T-helper 22 cell (primary cell): ENCODE data around the gene KIF1B.

ENCODE experiments used
- DNase-seq: peaks from one replicate; pipeline ENCODE4 v3.0.0-alpha.2; 2020; ENCODE audit warnings: low read depth

KIF1B gene, protein sequence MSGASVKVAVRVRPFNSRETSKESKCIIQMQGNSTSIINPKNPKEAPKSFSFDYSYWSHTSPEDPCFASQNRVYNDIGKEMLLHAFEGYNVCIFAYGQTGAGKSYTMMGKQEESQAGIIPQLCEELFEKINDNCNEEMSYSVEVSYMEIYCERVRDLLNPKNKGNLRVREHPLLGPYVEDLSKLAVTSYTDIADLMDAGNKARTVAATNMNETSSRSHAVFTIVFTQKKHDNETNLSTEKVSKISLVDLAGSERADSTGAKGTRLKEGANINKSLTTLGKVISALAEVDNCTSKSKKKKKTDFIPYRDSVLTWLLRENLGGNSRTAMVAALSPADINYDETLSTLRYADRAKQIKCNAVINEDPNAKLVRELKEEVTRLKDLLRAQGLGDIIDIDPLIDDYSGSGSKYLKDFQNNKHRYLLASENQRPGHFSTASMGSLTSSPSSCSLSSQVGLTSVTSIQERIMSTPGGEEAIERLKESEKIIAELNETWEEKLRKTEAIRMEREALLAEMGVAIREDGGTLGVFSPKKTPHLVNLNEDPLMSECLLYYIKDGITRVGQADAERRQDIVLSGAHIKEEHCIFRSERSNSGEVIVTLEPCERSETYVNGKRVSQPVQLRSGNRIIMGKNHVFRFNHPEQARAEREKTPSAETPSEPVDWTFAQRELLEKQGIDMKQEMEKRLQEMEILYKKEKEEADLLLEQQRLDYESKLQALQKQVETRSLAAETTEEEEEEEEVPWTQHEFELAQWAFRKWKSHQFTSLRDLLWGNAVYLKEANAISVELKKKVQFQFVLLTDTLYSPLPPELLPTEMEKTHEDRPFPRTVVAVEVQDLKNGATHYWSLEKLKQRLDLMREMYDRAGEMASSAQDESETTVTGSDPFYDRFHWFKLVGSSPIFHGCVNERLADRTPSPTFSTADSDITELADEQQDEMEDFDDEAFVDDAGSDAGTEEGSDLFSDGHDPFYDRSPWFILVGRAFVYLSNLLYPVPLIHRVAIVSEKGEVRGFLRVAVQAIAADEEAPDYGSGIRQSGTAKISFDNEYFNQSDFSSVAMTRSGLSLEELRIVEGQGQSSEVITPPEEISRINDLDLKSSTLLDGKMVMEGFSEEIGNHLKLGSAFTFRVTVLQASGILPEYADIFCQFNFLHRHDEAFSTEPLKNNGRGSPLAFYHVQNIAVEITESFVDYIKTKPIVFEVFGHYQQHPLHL (N-terminal part only)

DNA sequence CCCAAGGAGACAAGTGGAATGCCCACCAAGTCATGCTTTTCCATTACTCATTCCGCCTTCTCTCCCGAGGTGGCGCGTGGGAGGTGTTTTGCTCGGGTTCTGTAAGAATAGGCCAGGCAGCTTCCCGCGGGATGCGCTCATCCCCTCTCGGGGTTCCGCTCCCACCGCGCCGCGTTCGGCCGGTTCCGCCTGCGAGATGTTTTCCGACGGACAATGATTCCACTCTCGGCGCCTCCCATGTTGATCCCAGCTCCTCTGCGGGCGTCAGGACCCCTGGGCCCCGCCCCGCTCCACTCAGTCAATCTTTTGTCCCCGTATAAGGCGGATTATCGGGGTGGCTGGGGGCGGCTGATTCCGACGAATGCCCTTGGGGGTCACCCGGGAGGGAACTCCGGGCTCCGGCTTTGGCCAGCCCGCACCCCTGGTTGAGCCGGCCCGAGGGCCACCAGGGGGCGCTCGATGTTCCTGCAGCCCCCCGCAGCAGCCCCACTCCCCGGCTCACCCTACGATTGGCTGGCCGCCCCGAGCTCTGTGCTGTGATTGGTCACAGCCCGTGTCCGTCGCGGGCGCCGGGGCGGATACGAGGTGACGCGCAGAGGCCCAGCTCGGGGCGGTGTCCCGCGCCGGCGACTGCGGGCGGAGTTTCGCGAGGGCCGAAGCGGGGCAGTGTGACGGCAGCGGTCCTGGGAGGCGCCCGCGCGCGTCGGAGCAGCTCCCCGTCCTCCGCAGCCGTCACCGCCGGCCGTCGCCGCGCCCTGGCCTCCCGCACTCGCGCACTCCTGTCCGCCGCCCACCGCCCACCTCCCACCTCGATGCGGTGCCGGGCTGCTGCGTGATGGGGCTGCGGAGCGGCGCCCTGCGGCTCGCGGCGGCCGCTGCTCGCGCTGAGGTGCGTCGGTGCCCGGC is at the start of gene KIF1B:
Gene KIF1B, plus strand, starts transcription at position 666 of the 906 bp plus-strand sequence. CDS start 21,759 bp downstream, outside the sequence.
- DNase-seq, result peak; percentile 94

DNA sequence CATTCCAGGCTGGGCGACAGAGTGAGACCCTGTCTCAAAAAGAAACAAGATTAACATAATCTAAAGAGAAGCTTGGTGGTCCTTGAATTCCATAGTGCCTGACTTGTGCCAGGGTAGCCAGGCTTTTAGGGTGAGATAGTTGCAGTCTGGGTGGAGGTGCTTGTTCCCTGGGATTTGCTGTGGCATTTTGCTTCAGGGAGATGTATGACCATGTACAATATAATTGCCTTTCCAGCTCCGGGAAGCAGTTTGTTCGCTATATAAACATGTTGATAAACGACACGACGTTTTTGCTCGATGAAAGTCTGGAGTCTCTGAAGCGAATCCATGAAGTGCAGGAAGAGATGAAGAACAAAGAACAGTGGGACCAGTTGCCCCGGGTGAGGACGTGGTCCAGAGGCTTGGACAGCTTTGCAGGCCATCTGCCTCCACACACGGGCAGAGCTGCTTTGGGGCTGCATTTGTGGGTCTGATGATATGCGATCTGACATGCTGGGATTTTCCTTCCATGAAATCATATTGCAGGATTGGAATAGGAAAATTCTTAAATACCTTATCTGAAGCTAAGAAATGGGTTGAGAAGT is 49.4 kb upstream of the KIF1B start:
- DNase-seq, result no peak

DNA sequence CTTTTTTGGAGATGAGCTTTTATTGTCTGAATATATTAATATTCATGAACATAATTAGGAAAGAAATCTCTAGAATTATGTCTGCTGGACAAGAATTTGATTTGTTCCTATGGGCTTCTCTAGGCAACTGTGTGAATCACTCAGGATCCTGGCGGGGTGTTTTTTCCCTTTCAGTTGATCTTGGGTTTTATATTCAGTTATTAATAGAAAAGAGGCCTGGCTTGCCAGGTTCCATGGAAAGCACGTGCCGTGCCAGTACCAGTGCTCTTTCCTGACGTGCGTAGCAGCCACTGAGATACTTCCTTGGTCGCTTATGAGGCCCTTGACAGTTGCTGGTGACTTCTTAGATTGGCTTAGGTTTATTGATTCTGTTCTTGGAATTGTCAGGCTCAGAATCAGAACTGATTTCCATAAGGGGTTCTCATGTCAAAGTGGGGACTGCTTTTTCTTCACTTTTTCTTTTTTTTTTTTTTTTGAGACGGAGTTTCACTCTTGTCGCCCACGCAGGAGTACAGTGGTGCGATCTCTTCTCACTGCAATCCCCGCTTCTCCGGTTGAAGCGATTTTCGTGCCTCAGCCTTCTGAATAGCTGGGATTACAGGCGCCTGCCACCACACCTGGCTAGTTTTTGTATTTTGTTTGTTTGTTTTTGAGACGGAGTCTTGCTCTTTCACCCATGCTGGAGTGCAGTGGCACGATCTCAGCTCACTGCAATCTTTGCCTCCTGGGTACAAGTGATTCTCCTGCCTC is 48.7 kb upstream of the KIF1B start:
- no peak for DNase-seq

GRCh38 chr1:10168912-10169514 is 41.4 kb upstream of the KIF1B start:
- no peak for DNase-seq

GRCh38 chr1:10170239-10170574 is 40.2 kb upstream of the KIF1B start:
- no peak for DNase-seq

DNA sequence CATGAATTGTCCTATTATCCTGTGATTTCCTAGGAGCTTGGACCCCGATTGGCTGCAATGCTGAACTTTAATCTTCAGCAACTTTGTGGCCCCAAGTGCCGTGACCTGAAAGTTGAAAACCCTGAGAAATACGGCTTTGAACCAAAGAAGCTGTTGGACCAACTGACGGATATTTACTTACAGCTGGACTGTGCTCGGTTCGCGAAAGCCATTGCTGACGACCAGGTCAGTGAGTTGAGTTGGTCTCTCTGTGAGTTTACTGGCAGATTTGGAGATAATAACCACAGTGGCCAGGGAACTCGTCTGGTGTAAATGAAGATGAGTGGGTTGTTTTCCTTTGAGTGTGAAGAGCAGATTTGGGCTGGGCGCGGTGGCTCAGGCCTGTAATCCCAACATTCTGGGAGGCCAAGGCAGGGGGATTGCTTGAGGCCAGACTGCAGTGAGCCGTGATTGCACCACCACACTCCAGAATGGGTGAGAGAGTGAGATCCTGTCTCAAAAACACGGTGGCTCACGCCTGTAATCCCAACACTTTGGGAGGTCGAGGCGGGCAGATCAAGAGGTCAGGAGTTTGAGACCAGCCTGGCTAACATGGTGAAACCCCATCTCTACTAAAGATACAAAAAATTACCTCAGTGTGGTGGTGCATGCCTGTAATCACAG is 39.1 kb upstream of the KIF1B start:
- no peak for DNase-seq

DNA sequence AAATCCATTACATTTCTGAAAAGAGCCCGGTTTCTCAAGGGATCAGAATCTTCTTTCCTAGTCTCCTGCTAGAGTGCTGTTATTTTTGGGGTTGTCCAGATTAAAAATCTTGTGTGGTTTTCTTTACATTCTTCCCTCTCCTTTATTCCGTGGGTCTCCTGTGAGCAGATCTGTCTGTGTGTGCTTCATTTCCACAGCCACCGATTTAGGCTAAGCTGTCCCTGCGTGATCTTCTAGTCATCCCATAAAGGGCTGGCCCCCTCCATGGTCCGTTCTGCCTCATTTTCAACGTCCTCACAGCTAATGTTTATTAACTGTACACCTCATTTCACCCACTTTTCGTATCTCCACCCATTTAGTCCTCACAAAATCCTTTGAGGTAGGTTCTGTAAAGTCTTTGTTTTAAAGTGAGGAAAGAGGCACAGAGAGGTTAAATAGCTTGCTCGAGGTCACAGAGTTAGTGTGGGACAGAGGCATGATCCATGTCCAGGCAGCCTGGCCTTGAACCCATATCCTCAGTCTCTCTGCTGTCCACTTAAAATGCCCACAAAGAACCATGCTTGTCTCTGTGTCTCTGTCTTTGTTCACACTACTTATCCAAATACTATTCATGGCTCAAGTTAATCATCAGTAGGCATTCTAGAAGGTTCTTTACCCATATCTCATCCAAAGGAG is 38.2 kb upstream of the KIF1B start:
- DNase-seq, result no peak

DNA sequence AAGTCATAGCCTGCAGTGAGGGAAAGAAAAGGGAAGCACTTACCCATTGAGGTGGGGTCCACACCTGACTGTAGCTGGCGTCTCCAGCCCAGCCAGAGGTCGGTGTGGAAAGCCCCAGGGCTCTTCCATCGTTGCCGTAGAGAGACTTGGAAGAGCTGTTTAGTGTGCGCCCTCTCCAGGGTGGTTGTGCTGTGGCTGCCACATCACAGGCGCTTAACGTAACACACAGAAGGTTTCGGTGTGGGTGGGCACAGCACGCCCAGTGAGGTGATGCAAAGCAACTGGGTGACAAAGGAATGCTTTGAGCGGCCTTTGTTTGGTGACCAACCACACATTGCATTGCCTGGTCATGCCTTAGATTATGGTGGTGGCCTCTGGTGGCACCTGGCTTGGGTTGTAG is 36.8 kb upstream of the KIF1B start:
- no peak for DNase-seq

GRCh38 chr1:10177876-10178275 is 32.5 kb upstream of the KIF1B start:
- no peak for DNase-seq

- no peak for DNase-seq
Observed at GRCh38 chr1:10178597-10179405, 31.6 kb upstream of the KIF1B start.

DNA sequence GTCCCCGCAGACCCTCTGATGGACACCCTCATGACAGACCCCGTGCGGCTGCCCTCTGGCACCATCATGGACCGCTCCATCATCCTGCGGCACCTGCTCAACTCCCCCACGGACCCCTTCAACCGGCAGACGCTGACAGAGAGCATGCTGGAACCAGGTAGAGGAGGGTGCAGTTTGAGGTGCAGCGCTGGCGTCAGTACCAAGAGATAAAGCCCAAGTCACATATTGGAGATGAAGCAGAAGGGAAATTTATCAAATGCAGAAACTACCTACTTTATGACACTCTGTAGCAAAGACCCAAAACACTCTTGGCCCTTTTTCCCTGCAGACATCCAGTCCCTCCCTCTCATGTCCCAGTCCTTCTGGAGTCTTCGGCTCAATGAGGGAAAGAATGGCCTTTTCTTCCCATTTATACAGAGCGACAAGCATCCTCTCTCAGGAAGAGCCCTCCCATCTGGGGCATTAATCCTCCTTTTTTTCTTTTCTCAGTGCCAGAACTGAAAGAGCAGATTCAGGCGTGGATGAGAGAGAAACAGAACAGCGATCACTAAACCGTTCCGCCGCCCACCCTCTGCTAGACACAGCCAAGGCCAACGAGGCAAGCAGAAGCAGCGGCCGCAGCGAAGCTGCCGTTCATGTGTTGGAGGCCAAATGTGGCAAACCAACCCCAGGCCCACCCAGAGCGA is 30.8 kb upstream of the KIF1B start:
- no peak for DNase-seq

GRCh38 chr1:10181154-10181553 is 29.2 kb upstream of the KIF1B start:
- DNase-seq, result no peak

GRCh38 chr1:10185759-10186158 is 24.6 kb upstream of the KIF1B start:
- DNase-seq, result no peak

GRCh38 chr1:10186331-10187025 is 23.9 kb upstream of the KIF1B start:
- DNase-seq, result no peak

DNA sequence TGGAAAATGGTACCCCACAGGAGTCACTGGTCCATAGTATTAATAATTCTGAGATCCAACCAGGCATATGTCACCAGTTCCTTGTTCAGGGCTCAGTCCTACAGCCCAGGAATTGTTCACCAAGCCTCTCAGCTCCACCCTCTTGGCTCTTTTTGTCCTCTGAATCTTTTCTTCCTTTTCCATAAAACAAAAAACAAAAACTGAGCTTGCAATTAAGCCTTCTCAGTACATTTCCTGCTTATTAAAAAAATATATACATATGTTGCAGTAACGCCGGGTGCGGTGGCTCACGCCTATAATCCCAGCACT is 23.4 kb upstream of the KIF1B start:
- no peak for DNase-seq

DNA sequence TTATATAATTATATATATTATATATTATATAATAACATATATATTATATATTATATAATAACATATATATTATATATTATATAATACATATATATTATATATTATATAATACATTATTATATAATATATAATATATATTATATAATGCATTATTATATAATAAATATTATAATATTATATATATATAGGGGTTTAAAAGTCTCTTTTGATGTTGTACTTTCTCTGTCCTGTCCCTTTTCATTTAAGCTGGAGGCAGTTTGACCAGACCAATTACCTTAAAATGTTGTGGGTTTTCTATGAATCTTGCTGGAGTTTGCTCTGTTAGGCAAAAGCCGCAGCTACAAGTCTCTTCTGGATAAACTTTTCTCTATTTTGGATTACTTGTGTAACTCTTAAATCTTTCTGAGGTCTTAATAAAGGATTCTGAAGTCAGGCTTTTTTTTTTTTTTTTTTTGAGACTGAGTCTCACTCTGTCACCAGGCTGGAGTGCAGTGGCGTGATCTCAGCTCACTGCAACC is 22.2 kb upstream of the KIF1B start:
- DNase-seq, result no peak

DNA sequence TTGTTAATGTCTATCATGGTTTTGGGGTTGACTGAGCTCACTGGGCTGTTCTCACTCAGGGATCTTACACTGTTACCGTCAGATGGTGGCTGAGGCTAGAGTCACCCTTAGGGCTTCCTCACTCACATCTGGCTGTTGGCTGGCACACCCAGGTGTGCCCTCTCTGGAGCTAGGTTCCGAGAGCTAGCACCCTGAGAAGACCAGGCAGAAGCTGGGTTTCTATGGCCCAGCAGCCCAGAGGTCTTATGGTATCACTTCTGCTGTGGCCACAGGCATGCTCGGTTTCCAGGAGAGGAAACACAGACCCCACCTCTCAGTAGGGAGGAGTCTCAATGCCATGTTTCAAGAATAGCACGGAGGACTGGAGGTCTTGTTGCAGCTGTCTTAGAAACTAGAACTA is 20.7 kb upstream of the KIF1B start:
- no peak for DNase-seq
